GM12874 (cell line): Measurements from ENCODE around the gene PRKCA.

ENCODE experiments used
- TF ChIP-seq, protein P1 (sequence below): IDR thresholded peaks from 2 replicates; pipeline ENCODE4 v1.5.1; 2011; ENCODE audit warnings: low read depth, mild to moderate bottlenecking, control low read depth, low read length, moderate library complexity; ENCODE audit not compliant: insufficient read depth

The PRKCA gene

DNA sequence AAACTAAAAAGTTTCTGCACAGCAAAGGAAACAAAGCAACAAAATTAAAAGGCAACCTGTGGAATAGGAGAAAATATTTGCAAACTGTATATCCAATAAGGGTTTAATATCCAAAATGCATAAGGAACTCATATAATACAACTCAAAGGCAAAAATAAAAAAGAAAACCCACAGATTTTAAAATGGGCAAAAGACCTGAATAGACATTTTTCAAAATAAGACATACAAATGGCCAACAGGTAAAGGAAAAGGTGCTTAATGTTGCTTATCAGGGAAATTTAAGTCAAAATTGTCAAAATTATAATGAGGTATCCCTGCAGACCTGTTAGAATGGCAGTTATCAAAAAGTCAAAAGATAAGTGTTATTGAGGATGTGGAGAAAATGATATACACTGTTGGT lies 399.0 kb downstream of the PRKCA start:
- TF ChIP-seq, protein P1, sequence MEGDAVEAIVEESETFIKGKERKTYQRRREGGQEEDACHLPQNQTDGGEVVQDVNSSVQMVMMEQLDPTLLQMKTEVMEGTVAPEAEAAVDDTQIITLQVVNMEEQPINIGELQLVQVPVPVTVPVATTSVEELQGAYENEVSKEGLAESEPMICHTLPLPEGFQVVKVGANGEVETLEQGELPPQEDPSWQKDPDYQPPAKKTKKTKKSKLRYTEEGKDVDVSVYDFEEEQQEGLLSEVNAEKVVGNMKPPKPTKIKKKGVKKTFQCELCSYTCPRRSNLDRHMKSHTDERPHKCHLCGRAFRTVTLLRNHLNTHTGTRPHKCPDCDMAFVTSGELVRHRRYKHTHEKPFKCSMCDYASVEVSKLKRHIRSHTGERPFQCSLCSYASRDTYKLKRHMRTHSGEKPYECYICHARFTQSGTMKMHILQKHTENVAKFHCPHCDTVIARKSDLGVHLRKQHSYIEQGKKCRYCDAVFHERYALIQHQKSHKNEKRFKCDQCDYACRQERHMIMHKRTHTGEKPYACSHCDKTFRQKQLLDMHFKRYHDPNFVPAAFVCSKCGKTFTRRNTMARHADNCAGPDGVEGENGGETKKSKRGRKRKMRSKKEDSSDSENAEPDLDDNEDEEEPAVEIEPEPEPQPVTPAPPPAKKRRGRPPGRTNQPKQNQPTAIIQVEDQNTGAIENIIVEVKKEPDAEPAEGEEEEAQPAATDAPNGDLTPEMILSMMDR = no peak

DNA sequence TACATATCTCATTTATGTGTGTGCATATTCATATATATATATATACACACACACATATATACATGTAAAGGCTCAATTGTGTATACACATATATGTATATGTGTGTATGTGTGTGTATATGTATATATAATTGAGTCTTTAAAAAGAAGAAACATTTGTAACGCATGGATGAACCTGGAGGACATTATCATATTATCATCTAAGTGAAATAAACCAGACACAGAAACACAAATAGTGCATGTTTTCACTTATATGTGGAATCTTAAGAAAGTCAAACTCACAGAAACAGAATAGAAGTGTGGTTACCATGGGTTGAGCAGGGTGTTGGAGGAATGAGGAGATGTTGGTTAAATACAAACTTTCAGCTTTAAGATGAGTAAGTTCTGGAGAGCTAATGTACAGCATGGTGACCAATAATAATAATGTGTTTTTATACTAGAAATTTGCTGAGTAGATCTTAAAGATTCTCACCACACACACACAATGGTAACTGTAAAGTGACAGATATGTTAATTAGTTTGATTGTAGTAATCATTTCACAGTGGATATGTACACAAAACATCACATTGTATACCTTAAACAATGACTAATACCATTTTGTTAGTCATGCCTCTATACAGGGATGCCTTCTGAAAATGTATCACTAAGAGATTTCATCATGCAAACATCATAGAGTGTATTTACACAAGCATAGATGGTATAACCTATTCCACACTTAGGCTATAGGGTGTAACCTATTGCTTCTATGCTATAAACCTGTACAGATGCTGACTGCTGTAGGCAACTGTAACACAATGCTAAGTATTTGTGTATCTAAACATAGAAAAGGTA lies 399.9 kb downstream of the PRKCA start:
- TF ChIP-seq, protein P1 = no peak

DNA sequence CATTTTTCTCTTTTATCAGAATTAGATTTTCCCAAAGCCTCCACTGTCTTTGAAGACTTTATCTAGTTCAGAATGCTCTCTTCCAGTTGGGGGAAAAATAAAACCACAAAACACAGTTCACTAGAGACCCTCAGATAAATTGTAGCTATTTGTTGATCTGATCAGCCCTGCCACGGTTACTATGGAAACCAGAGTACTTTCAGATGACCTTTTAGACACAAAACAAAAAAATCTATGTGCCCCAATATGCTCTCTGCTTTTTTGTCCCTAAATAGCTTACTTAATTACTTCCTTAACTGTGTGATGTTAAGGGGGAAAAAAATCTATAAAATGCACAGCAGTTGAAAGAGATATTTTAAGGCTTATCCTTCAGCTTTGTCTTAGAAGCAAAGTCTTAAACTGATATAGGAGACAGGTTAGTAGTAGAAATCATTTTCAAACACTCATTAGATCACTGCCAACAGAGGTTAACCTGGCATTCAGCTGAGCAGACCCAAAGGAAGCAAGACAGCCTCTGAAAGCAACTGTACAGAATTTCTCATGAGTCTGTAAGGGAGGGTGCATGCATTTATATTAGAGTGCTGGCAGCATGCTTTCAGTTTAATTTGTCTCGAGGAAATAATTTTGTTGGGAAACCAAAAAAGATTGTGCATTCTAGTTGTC lies 402.6 kb downstream of the PRKCA start:
- TF ChIP-seq, protein P1 = no peak

DNA sequence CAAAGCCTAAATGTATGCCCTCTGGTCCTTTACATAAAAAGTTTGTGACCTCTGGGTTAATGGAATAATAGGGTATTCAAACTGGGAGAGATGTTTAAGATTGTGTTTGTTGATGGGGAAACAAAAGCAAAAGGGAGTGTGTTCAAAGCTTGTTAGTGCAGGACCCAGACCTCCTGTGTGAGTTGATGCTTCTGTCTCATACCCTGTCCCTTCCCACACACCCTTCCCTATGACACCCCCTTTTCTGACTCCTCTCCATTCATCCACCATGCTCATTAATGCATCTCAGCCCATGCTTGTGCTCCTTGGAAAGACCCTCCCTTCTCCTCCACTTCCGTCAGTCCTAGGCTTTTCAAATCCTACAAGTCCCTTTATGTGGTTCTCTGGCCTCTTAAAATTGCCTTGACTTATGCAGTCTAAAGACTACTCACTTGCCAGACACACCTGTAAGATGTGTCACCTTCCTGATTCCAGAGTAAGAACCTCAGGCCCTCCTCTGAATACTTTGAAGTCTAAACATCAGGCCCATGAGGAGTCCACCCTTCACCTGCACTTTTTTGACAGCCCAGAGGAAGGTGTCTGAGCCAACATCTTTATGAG lies 404.5 kb downstream of the PRKCA start:
- TF ChIP-seq, protein P1 = no peak

DNA sequence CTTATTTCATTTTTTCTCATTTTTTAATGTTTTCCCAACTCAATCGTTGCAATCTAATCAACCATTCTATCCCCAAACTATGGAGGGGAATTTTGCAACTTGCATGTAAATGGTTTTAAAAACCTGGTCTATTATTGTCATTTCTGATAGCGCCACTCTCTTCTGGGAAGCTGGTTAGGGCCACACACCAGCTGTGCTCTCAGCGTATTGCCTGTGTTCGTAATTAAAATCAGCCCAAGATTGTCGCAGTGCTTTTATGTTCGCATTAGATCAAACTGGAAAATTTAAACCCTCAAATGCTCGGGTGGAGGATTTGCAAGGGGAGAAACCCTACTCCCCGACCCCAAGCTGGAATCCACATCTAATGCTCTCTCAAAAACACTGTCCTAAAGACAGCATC lies 409.0 kb downstream of the PRKCA start:
- TF ChIP-seq, protein P1 = no peak

DNA sequence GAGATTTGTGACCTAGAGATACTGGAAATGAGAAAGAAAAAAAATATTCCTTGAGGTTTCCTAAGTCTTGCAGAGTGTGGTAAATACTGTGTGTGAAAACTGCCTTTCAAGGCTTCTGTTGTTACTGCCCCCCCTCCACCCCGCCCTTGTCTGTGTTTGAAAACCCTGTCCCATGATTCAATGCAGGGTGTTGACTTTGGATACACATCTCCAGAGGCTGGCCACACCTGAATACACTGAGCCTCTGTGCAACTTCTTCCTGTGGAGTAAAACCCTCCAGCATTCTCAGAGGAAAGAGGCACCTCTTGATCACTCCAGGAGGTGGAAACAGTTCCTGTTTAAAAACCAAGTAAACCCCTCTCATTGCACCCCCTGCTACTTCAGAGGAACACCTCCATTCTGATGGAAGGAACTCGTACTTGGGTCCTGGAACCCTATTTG lies 409.5 kb downstream of the PRKCA start:
- TF ChIP-seq, protein P1 = no peak

DNA sequence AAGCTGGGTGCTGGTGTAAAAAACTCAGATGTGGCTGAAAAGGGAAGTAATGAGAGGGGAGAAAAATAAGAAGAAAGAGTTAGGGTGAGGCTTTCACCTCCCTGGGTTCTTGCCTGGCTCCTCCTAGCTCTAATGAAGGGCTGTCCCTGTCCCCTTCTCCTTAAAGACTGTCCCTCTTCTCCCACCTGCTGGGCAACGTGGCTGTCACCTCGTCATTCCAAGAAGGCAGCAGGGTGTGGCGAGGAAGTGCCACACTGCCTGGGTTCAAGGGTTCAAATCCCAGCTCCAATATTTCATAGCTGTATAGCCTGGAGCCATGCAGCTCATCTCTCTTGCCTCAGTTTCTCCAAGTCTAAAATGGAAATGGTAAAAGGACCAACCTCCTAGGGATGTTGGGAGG lies 410.0 kb downstream of the PRKCA start:
- TF ChIP-seq, protein P1 = no peak
